ENCODE results near the gene PSMA2.
A peak's percentile ranks its signal among the peaks of the same experiment; 100 is the strongest.
"Not testable (repeated sequence)": the region's sequence is repeated elsewhere in the genome, so short reads cannot be mapped to it uniquely, and the experiment has no call there.

The PSMA2 gene

DNA sequence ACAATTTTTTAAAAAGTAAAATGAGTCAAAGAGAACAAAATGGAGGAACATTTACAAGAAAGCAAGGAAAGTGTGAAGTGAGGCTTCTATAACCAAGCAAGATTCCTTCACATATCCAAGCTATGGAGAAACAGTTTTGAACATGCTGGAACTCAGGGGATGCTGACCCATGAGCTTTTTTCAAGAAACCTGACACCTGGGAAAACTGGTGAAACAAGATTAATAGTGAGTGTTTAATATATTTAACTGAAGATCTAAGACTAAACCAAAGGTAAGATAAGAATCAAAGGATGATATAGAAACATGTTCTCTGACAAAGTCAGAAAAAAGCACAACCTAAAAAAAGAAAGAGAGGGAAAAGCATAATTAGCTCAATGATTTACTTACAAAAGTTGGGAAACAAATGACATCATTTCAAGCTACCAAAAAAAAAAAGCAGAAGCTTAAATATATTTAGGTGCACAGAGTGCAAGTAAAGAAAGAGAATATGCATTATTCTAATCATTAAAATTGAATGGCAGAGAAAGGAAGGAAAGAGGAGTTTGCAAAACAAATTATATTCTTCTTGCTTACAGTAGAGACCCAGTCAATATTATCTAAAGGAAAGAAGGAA is 45.0 kb downstream of the PSMA2 start:
- H3K27ac Mint-ChIP-seq: peak overlapping the region; percentile 93
- no peaks in the 10 kb centered on the region for H3K27me3 Mint-ChIP-seq
- H3K9me3 Mint-ChIP-seq: no peaks in the 10 kb centered on the region

DNA sequence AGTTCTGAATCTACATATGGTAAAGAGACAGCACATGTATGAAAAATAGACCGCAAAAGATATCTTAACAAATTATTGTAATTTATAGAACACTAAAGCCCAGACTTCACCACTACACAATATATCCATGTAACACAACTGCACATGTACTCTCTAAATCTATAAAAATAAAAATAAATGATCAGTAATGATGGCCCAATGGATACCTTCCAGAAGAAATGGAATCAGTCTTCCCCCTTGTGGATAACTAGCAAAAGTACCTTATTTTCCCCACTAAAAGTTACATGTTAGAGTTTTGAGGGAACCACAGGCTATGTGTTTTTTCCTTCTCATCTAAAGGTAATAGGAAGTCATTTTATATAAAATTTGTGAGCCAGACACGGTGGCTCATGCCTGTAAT is 45.8 kb downstream of the PSMA2 start:
- Mint-ChIP-seq H3K4me3 (no peak overlapping the region), H3K27me3 (no peaks in the 10 kb centered on the region), H3K4me1 (peaks cover 33% of the 10 kb centered on the region), H3K9me3 (no peaks in the 10 kb centered on the region), H3K36me3 (no peaks in the 10 kb centered on the region), H3K27ac (no peak overlapping the region)
- no peak for ATAC-seq

More for the DNA sequence above, 45.0 kb downstream of the PSMA2 start:
- no peak for ATAC-seq
- Mint-ChIP-seq H3K4me3 (peak overlapping the region; percentile 83), H3K36me3 (no peaks in the 10 kb centered on the region), H3K4me1 (peaks cover 33% of the 10 kb centered on the region)

DNA sequence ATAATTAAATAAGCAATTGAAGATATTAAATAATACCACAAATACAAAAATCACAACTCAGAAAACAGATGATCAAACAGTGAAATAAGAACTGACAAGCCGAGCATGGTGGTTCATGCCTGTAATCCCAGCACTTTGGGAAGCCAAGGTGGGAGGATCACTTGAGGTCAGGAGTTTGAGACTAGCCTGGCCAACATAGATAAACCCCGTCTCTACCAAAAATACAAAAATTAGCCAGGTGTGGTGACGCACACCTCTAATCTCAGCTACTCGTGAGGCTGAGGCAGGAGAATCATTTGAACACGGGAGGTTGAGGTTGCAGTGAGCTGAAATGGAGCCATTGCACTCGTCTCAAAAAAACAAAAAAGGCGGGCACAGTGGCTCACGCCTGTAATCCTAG is 46.8 kb downstream of the PSMA2 start:
- H3K27me3 Mint-ChIP-seq, H3K4me3 Mint-ChIP-seq, H3K9me3 Mint-ChIP-seq, ATAC-seq, H3K27ac Mint-ChIP-seq, H3K36me3 Mint-ChIP-seq: not testable (repeated sequence)
- peaks cover 33% of the 10 kb centered on the region for H3K4me1 Mint-ChIP-seq

DNA sequence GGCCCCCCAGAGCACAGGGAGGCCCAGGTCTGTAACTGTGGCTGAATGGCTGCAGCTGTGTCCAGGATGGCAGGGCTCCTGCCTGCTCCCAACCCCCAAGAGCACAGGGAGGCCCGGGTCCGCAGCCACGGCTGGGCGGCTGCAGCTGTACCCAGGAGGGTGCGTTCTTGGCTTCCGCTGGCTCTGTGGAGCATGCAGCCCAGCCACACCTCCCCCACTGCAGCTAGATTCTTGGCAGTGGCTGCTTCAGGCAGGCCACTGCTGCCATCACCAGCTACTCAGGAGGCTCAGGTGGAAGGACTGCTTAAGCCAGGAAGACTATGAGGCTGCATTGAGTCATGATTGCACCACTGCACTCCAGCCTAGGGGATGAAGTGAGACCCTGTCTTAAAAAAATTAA is 48.0 kb downstream of the PSMA2 start:
- Mint-ChIP-seq H3K27ac (no peak overlapping the region), H3K4me3 (no peak overlapping the region), H3K9me3 (no peaks in the 10 kb centered on the region), H3K4me1 (peaks cover 27% of the 10 kb centered on the region), H3K36me3 (no peaks in the 10 kb centered on the region), H3K27me3 (no peaks in the 10 kb centered on the region)
- ATAC-seq: peak; percentile 37

DNA sequence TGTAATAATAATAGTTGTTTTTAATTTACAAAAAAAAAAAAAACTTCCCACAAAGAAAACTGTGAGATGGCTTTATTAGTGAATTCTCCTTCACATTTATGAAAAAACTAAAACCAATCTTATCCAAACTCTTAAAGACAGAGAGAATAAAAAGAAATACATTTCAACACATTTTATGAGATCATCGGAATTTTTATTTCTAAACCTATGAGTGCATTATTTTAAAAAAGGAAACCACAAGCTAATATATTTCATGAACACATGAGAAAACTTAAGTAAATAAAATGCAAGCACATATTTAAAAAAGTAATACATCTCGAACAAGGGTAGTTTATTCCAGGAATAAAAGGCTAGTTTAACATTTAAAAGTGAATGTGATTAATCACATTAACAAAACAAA is 51.6 kb downstream of the PSMA2 start:
- Mint-ChIP-seq H3K36me3 (no peaks in the 10 kb centered on the region), H3K4me1 (peaks cover 8% of the 10 kb centered on the region), H3K9me3 (no peaks in the 10 kb centered on the region), H3K27me3 (no peaks in the 10 kb centered on the region), H3K27ac (no peak overlapping the region), H3K4me3 (no peak overlapping the region)
- no peak for ATAC-seq

DNA sequence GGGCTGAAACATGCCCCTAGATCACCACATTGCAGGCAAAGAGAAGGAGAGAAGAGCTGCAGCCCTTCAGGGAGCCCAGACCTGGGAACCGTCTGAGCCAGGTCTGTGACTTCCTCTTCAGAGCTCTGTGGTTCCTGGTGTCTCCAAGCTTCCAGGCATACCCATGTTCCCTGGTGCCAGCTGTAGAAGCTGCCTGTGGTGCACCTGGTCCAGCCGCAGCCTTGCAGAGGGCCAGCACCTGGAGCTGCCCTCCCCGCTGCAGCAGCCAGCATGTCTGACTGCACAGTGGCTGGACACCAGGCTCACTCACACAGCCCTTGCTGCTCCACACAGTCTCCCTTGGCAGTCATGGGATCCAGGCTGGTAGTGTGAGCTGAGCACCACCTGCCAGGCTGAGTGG is 53.7 kb downstream of the PSMA2 start:
- H3K36me3 Mint-ChIP-seq: no peaks in the 10 kb centered on the region
- no peaks in the 10 kb centered on the region for H3K9me3 Mint-ChIP-seq
- no peak for ATAC-seq
- H3K4me1 Mint-ChIP-seq: no peaks in the 10 kb centered on the region
- peaks cover 14% of the 10 kb centered on the region for H3K27me3 Mint-ChIP-seq
- H3K27ac Mint-ChIP-seq: no peak overlapping the region
- no peak overlapping the region for H3K4me3 Mint-ChIP-seq

DNA sequence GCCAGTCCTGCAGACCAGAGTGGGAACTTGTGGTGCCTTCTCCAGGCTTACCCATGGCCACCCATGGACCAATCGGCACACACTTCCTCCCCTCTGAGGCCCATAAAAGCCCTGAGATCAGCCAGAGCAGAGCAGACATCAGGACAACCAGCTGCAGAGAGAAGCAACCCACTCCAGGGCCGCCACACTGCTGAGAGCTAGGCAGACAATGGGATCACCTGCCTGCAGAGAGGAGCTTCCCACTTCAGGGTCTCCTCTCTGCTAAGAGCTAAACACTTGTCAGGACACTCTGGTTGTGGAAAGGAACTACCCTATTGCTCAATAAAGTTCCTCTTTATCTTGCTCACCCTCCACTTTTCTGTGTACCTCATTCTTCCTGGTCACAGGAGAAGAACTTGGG is 54.1 kb downstream of the PSMA2 start:
- Mint-ChIP-seq H3K4me3 (no peak overlapping the region), H3K4me1 (no peaks in the 10 kb centered on the region), H3K9me3 (no peaks in the 10 kb centered on the region), H3K36me3 (no peaks in the 10 kb centered on the region), H3K27me3 (peaks cover 14% of the 10 kb centered on the region), H3K27ac (no peak overlapping the region)
- ATAC-seq: no peak

DNA sequence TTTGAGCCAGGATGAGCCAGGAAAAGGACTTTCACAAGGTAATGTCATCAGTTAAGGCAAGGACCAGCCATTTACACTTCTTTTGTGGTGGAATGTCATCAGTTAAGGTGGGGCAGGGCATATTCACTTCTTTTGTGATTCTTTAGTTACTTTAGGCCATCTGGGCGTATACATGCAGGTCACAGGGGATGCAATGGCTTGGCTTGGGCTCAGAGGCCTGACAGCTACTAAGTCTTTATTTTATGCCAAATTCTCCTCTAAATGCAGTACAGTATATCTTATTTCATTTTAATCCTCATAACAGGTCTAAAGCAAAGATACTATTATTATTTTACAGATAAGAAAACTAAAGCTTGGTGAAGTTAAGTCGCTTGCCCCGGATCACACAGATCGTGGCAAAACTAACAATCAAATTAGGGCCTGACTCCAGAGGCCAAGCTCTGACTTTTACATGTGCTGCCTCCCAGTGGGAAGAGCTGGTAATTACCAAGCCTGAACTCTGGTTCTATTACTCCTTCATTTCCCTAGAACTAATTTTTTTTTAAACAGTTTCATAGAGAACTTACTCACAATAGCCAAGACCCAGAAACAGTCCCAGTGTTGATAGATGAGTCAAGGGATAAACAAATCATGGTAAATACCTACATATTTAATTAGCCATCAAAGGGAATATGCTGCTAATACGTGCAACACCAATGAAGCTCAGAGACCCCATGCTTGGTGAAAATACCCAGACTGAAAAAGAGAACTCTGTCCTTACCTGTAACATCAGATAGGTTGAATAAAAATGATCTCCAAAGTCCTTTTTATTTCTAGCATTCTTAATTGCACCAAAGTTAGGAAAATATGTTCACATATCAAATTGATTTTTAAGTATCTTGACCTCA is 55.5 kb downstream of the PSMA2 start:
- no peaks in the 10 kb centered on the region for H3K36me3 Mint-ChIP-seq
- peak; percentile 67 for ATAC-seq
- no peak overlapping the region for H3K4me3 Mint-ChIP-seq
- peaks cover 14% of the 10 kb centered on the region for H3K27me3 Mint-ChIP-seq
- H3K9me3 Mint-ChIP-seq: no peaks in the 10 kb centered on the region
- H3K27ac Mint-ChIP-seq: peak overlapping the region; percentile 2
- H3K4me1 Mint-ChIP-seq: no peaks in the 10 kb centered on the region

DNA sequence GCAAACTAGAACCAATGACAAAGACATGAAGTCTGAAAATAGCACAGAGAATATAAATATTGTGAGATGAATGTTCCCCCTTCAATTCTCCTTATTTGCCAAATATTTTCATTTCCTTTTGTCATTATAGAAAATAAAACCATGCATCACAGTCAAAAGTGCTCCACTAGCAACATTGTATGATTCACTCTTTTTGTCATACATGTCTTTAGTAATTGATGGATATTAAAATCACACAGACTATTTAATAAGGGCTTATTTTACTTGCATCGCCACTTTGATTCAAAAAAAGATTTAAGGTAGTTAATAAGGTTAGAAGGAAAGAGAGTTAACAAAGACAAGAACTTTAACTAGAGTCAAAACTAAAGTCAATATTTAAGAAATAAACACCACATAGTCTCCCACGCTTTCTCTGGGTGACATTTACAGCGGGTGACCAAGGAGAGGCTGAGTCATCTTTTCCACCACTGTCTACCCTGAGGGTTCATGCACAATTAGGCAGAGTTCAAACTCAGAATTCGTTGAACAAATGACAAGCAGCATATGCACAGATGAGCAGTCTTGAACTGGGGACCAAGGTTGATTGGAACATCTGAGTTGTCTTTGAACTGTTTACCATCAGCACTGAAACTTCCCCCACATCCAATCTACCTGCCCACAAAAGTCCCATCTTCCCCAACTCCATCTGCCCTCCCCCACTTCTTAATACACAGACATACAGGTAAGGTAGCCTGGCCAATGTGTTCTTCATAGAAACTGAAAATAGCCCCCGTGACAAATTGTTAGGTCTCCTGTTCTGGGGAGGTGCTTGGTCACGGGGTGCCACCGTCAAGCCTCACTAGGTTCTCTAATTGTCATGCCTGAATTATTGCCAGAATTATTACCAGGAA is 62.6 kb downstream of the PSMA2 start:
- Mint-ChIP-seq H3K4me1 (peaks cover 25% of the 10 kb centered on the region), H3K27ac (peak overlapping the region; percentile 88), H3K36me3 (peaks cover 15% of the 10 kb centered on the region), H3K9me3 (peaks cover 2% of the 10 kb centered on the region), H3K4me3 (peak overlapping the region; percentile 42), H3K27me3 (peaks cover 34% of the 10 kb centered on the region)
- peak; percentile 98 for ATAC-seq

DNA sequence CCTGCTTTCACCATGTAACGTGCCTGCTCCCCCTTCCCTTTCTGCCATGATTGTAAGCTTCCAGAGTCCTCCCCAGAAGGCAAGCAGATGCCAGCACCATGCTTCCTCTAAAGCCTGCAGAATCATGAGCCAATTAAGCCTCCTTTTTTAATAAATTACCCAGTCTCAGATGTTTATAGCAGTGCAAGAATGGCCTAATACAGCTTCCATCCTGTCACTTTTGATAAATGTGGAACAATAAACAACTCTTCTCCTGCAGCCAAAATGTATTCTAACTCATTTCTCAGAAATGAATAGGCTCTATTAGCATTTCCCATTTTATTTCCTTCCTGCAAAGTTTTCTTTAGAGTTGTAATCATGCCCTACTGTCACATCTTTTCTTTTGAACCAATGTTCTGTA is 63.5 kb downstream of the PSMA2 start:
- H3K27ac Mint-ChIP-seq: peak overlapping the region; percentile 88
- H3K4me1 Mint-ChIP-seq: peaks cover 25% of the 10 kb centered on the region
- peaks cover 3% of the 10 kb centered on the region for H3K9me3 Mint-ChIP-seq
- H3K4me3 Mint-ChIP-seq: peak overlapping the region; percentile 42
- peaks cover 34% of the 10 kb centered on the region for H3K27me3 Mint-ChIP-seq
- no peak for ATAC-seq
- H3K36me3 Mint-ChIP-seq: peaks cover 18% of the 10 kb centered on the region
